SK-N-SH (cell line): Measurements from ENCODE around the gene CDKAL1.

Experiments
- CTCF ChIP-seq: fragments of 200-600 bp; sonication (generic); IDR thresholded peaks from 2 replicates; pipeline ENCODE4 v1.6.1; 2017; ENCODE audit warnings: antibody characterized with exemption, mild to moderate bottlenecking, moderate library complexity
- GATA2 ChIP-seq: sonication (generic); formaldehyde crosslinking; IDR thresholded peaks from 2 replicates; pipeline ENCODE4 v1.5.0; 2020; ENCODE audit warnings: mild to moderate bottlenecking, missing genetic modification reagents
- RCOR1 ChIP-seq: fragments of 150-350 bp; IDR thresholded peaks from 2 replicates; pipeline ENCODE4 v1.6.1; 2017; ENCODE audit warnings: antibody characterized with exemption, low read length

- no peak for TF ChIP-seq CTCF
- TF ChIP-seq RCOR1: no peak
- TF ChIP-seq GATA2 (CRISPR knock-in tag): no peak
Measured at GRCh38 chr6:20907486-20908071, 373.3 kb downstream of the CDKAL1 start.
